GM12878 (cell line): ENCODE data around the gene NUDT22. TPM values are rescaled to one million over a fixed set of nuclear protein-coding genes. Genes with fewer than 3 reads are reported as not detected.

Experiments used
- ATF7 ChIP-seq: fragments of 450-650 bp; IDR thresholded peaks from 2 replicates; pipeline ENCODE4 v1.6.1; 2016; ENCODE audit warnings: low read depth, mild to moderate bottlenecking
- BCL3 ChIP-seq: IDR thresholded peaks from 2 replicates; pipeline ENCODE4 v1.6.1; 2011; ENCODE audit warnings: borderline replicate concordance, low read depth, mild to moderate bottlenecking, moderate library complexity, low read length; ENCODE audit not compliant: insufficient read depth, poor library complexity, severe bottlenecking
- CBFB ChIP-seq: IDR thresholded peaks from 2 replicates; pipeline ENCODE4 v1.6.1; 2016; ENCODE audit warnings: antibody characterized with exemption, low read depth
- CREB1 ChIP-seq: IDR thresholded peaks from 2 replicates; pipeline ENCODE4 v1.6.1; 2012; ENCODE audit warnings: low read depth, mild to moderate bottlenecking, inconsistent platforms
- CREM ChIP-seq: IDR thresholded peaks from 2 replicates; pipeline ENCODE4 v1.6.1; 2014; ENCODE audit warnings: antibody characterized with exemption, low read depth
- EED ChIP-seq: sonication (generic); IDR thresholded peaks from 2 replicates; pipeline ENCODE4 v1.6.1; 2016; ENCODE audit warnings: antibody characterized with exemption, low read depth
- EGR1 ChIP-seq, 2 experiments: IDR thresholded peaks; 1 replicate in 1 of 2; 2 replicates in 1 of 2; pipeline ENCODE4 v1.6.1; 2011 to 2012; ENCODE audit warnings: low read depth in 2 of 2, low read length in 2 of 2, borderline replicate concordance in 1 of 2, mild to moderate bottlenecking in 1 of 2, moderate library complexity in 1 of 2
- FOXM1 ChIP-seq: IDR thresholded peaks from 2 replicates; pipeline ENCODE4 v1.6.1; 2012; ENCODE audit warnings: low read depth, mild to moderate bottlenecking, inconsistent platforms, low read length, moderate library complexity
- HCFC1 ChIP-seq: fragments of 150-350 bp; IDR thresholded peaks from 2 replicates; pipeline ENCODE4 v1.6.1; 2014; ENCODE audit warnings: low read length
- HDGF ChIP-seq: fragments of 450-650 bp; IDR thresholded peaks from 2 replicates; pipeline ENCODE4 v1.6.1; 2016; ENCODE audit warnings: antibody characterized with exemption
- POLR2AphosphoS5 ChIP-seq: IDR thresholded peaks from 2 replicates; pipeline ENCODE4 v1.6.1; 2011; ENCODE audit warnings: mild to moderate bottlenecking, low read length, inconsistent platforms
- SREBF1 ChIP-seq: IDR thresholded peaks from 2 replicates; pipeline ENCODE4 v1.6.1; 2012; ENCODE audit warnings: mild to moderate bottlenecking, low read length
- polyA plus RNA-seq, 11 experiments: library from polyadenylated mRNA; depleted of rRNA in 4 of 11; unstranded in 6 of 11; stranded (reverse) in 5 of 11; fragments of >200 nt; fragmentation: Nextera tagmentation in 4 of 11; fragmentation: Illumina TruSeq in 1 of 11; extraction: Ambion mirVana in 4 of 11; extraction: Trizol in 1 of 11; gene quantifications; 1 replicate in 1 of 11; 2 replicates in 10 of 11; pipeline versions ENCODE4 v1.2.1 to v1.2.3, GENCODE V29; 2011 to 2016; ENCODE audit warnings: inconsistent platforms in 2 of 11, missing spikeins in 2 of 11, low read depth in 1 of 11
- total RNA-seq, 4 experiments: library from RNA; depleted of rRNA in 3 of 4; stranded (reverse); fragments of >200 nt in 3 of 4; fragmentation: Illumina TruSeq in 1 of 4; extraction: Trizol in 1 of 4; gene quantifications; 2 replicates each; pipeline versions ENCODE4 v1.2.1 to v1.2.3, GENCODE V29; 2013 to 2021
- TF ChIP-seq, protein P1 (sequence below): fragments of 450-650 bp; formaldehyde crosslinking; IDR thresholded peaks from 2 replicates; pipeline ENCODE4 v1.4.0; 2022; ENCODE audit warnings: mild to moderate bottlenecking, moderate library complexity

Gene NUDT22
- total and polyA plus RNA-seq, 10 of the 15 experiments (the other 5 are each of a cell fraction or from before 2014, with no cell fraction given), result 6.7 to 115 (median 64.7) TPM

GRCh38 chr11:64269540-64270220 is 43.6 kb downstream of the NUDT22 start (continued):
- TF ChIP-seq, protein P1, sequence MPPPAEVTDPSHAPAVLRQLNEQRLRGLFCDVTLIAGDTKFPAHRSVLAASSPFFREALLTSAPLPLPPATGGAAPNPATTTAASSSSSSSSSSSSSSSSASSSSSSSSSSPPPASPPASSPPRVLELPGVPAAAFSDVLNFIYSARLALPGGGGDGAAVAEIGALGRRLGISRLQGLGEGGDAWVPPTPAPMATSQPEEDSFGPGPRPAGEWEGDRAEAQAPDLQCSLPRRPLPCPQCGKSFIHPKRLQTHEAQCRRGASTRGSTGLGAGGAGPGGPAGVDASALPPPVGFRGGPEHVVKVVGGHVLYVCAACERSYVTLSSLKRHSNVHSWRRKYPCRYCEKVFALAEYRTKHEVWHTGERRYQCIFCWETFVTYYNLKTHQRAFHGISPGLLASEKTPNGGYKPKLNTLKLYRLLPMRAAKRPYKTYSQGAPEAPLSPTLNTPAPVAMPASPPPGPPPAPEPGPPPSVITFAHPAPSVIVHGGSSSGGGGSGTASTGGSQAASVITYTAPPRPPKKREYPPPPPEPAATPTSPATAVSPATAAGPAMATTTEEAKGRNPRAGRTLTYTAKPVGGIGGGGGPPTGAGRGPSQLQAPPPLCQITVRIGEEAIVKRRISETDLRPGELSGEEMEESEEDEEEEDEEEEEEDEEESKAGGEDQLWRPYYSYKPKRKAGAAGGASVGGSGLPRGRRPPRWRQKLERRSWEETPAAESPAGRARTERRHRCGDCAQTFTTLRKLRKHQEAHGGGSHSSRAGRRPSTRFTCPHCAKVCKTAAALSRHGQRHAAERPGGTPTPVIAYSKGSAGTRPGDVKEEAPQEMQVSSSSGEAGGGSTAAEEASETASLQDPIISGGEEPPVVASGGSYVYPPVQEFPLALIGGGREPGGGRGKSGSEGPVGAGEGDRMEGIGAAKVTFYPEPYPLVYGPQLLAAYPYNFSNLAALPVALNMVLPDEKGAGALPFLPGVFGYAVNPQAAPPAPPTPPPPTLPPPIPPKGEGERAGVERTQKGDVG, result no peak
- TF ChIP-seq HDGF (no peak), FOXM1 (0 out of 2 replicates have a peak, but pooled peaks have one; percentile 13), EED (peak; percentile 98), BCL3 (peak; percentile 66), CREB1 (peak; percentile 86), HCFC1 (peak; percentile 94), EGR1 (IDR thresholded peaks at IDR 0.05; ENCODE audit: borderline replicate concordance in 1 of 2, low read depth in 2 of 2, low read length in 2 of 2) (peak; percentile 10 to 30; a peak in 2 of 3 replicates), POLR2AphosphoS5 (peak; percentile 75), SREBF1 (peak; percentile 86), ATF7 (peak; percentile 83), CBFB (peak; percentile 85; the same call in 1 of the 2 replicates), CREM (peak; percentile 93)
